Endothelial cell of umbilical vein (primary cell): ENCODE results near the gene AP5Z1. TPM values are rescaled to one million over a fixed set of nuclear protein-coding genes. Genes with fewer than 3 reads are reported as not detected.

Source experiments
- BruUV-seq: library from RNA; stranded (reverse); fragments of 400-500 nt; replicated peaks from 2 replicates; lab custom pipeline; 2021; lab: Mats Ljungman, UMichigan
- CTCF ChIA-PET: fragments of 300-600, 350-600 bp; sonication (Branson Sonifier 250); formaldehyde crosslinking; loops from one replicate; lab custom pipeline; 2021; ENCODE audit warnings: antibody characterized with exemption, inconsistent platforms; lab: Charles Lee
- POLR2A ChIA-PET: fragments of 300-600, 350-600 bp; sonication (Branson Sonifier 250); formaldehyde crosslinking; loops from one replicate; lab custom pipeline; 2021; ENCODE audit warnings: antibody characterized with exemption, inconsistent platforms; lab: Charles Lee
- DNase-seq: peaks from one replicate; pipeline ENCODE4 v3.0.0-alpha.2; 2011; ENCODE audit warnings: low read depth, low spot score
- FAIRE-seq: peaks from 2 replicates; lab custom pipeline; 2011; peaks lifted over from hg19 to GRCh38; lab: Jason Lieb, UNC
- H2AFZ ChIP-seq: 2 replicates; pipeline ENCODE4 v1.6.0; 2012; ENCODE audit warnings: low read depth, low read length, control low read depth, inconsistent platforms
- H3K27ac ChIP-seq: 2 replicates; pipeline ENCODE4 v1.5.1; 2011; ENCODE audit warnings: low read depth, mild to moderate bottlenecking, control low read depth, low read length, moderate library complexity; ENCODE audit not compliant: insufficient read depth
- H3K27me3 ChIP-seq, 2 experiments: 2 replicates each; pipeline versions ENCODE4 v1.6.0 to v1.6.1; 2011; ENCODE audit warnings: low read length in 2 of 2, mixed read lengths in 1 of 2; ENCODE audit not compliant: control insufficient read depth in 2 of 2, insufficient read depth in 2 of 2
- H3K36me3 ChIP-seq, 2 experiments: 2 replicates in 1 of 2; 3 replicates in 1 of 2; pipeline ENCODE4 v1.5.1; 2011; ENCODE audit warnings: low read length in 2 of 2, mild to moderate bottlenecking in 1 of 2, moderate library complexity in 1 of 2; ENCODE audit not compliant: control insufficient read depth in 2 of 2, insufficient read depth in 2 of 2; ENCODE audit errors: extremely low read depth in 1 of 2
- H3K4me1 ChIP-seq: 3 replicates; pipeline ENCODE4 v1.5.1; 2011; ENCODE audit warnings: mild to moderate bottlenecking, low read length; ENCODE audit not compliant: control insufficient read depth, insufficient read depth; ENCODE audit errors: extremely low read depth
- H3K4me2 ChIP-seq: 2 replicates; pipeline ENCODE4 v1.6.1; 2011; ENCODE audit warnings: low read length, control low read depth, mixed read lengths; ENCODE audit not compliant: insufficient read depth
- H3K4me3 ChIP-seq, 3 experiments: fragments of 200-600 bp in 1 of 3; sonication (generic), shearing (Covaris generic) in 1 of 3; replicated peaks in 1 of 3; 2 replicates each; pipeline ENCODE4 v1.5.1; 2011 to 2016; ENCODE audit warnings: control low read depth in 3 of 3, low read length in 3 of 3, mild to moderate bottlenecking in 2 of 3, inconsistent platforms in 1 of 3, low read depth in 1 of 3, moderate library complexity in 1 of 3; ENCODE audit not compliant: insufficient read depth in 1 of 3
- H3K79me2 ChIP-seq: 2 replicates; pipeline ENCODE4 v1.6.0; 2012; ENCODE audit warnings: low read length, inconsistent platforms; ENCODE audit not compliant: control insufficient read depth, insufficient read depth
- H3K9ac ChIP-seq: replicated peaks from 2 replicates; pipeline ENCODE3; 2011; ENCODE audit warnings: low read length, control low read depth; ENCODE audit not compliant: insufficient read depth; ENCODE audit errors: extremely low read depth
- H3K9me1 ChIP-seq: replicated peaks from 3 replicates; pipeline ENCODE4 v1.6.0; 2011; ENCODE audit warnings: mild to moderate bottlenecking, low read length; ENCODE audit not compliant: control insufficient read depth, insufficient read depth; ENCODE audit errors: extremely low read depth
- H3K9me3 ChIP-seq: replicated peaks from 2 replicates; pipeline ENCODE4 v1.5.1; 2012; ENCODE audit warnings: low read length, inconsistent platforms; ENCODE audit not compliant: control insufficient read depth, insufficient read depth
- H4K20me1 ChIP-seq: replicated peaks from 2 replicates; pipeline ENCODE3; 2011; ENCODE audit warnings: mild to moderate bottlenecking, low read length; ENCODE audit not compliant: control insufficient read depth, insufficient read depth; ENCODE audit errors: extremely low read depth
- EZH2 ChIP-seq: IDR thresholded peaks from 2 replicates; pipeline ENCODE4 v1.6.1; 2012; ENCODE audit warnings: borderline replicate concordance, low read depth, mild to moderate bottlenecking, moderate library complexity, low read length, inconsistent platforms; ENCODE audit not compliant: severe bottlenecking
- FOS ChIP-seq: IDR thresholded peaks from 2 replicates; pipeline ENCODE4 v1.6.1; 2011; ENCODE audit warnings: mild to moderate bottlenecking, low read length, moderate library complexity, borderline replicate concordance; ENCODE audit not compliant: insufficient read depth
- GATA2 ChIP-seq: IDR thresholded peaks from 2 replicates; pipeline ENCODE4 v1.7.0; 2011; ENCODE audit warnings: low read depth, mild to moderate bottlenecking, moderate library complexity, mixed read lengths, low read length; ENCODE audit not compliant: insufficient read length, insufficient read depth
- JUN ChIP-seq: IDR thresholded peaks from 2 replicates; pipeline ENCODE4 v1.6.1; 2011; ENCODE audit warnings: borderline replicate concordance, low read depth; ENCODE audit not compliant: insufficient read length, insufficient read depth
- MYC ChIP-seq: IDR thresholded peaks from one replicate; pipeline ENCODE4 v1.6.1; 2011; ENCODE audit warnings: mild to moderate bottlenecking, low read depth, low read length
- POLR2A ChIP-seq: IDR thresholded peaks from 2 replicates; pipeline ENCODE4 v1.6.1; 2012; ENCODE audit warnings: low read depth, mild to moderate bottlenecking, control low read depth, low read length
- POLR2AphosphoS5 ChIP-seq: IDR thresholded peaks from 2 replicates; pipeline ENCODE4 v1.6.1; 2012; ENCODE audit warnings: low read depth, mild to moderate bottlenecking, control low read depth, low read length, moderate library complexity; ENCODE audit not compliant: insufficient read depth
- dilution Hi-C: fragments of 300-500 bp; cut with MboI; formaldehyde crosslinking; loops from one replicate; pipeline ENCODE4 v1.15.0; 2019; ENCODE audit warnings: low sequenced_read_pairs; ENCODE audit not compliant: extremely low pct_ligation_motif_present
- intact Hi-C: fragments of 100-400 bp; cut with micrococcal nuclease; formaldehyde crosslinking; loops from one replicate; pipeline ENCODE4 v1.10.0; 2022
- polyA plus RNA-seq, 4 experiments: library from polyadenylated mRNA; depleted of rRNA in 3 of 4; stranded (reverse) in 3 of 4; unstranded in 1 of 4; fragments of >200 nt; gene quantifications; 2 replicates each; pipeline versions ENCODE4 v1.2.1 to v1.2.3, GENCODE V29; 2011 to 2012; ENCODE audit warnings: missing spikeins in 1 of 4
- total RNA-seq: library from RNA; stranded (reverse); gene quantifications from 2 replicates; pipeline ENCODE4 v1.2.3, GENCODE V29; 2021
- TF ChIP-seq, protein P1 (sequence below): IDR thresholded peaks from 2 replicates; pipeline ENCODE4 v1.6.1; 2011; ENCODE audit not compliant: insufficient read depth, insufficient read length
- TF ChIP-seq, protein P2 (sequence below), 2 donors: IDR thresholded peaks; 1 replicate in 1 of 2; 2 replicates in 1 of 2; pipeline ENCODE4 v1.5.1; 2011; ENCODE audit warnings: low read length in 2 of 2, mild to moderate bottlenecking in 2 of 2, moderate library complexity in 2 of 2, control low read depth in 1 of 2, inconsistent platforms in 1 of 2, low read depth in 1 of 2; ENCODE audit not compliant: insufficient read depth in 1 of 2; ENCODE audit errors: extremely low read depth in 1 of 2

AP5Z1 gene
- total and polyA plus RNA-seq, 2 donors (not counting 3 experiments of a cell fraction or from before 2014, with no cell fraction given) = 53.7 to 58.9 TPM

DNA sequence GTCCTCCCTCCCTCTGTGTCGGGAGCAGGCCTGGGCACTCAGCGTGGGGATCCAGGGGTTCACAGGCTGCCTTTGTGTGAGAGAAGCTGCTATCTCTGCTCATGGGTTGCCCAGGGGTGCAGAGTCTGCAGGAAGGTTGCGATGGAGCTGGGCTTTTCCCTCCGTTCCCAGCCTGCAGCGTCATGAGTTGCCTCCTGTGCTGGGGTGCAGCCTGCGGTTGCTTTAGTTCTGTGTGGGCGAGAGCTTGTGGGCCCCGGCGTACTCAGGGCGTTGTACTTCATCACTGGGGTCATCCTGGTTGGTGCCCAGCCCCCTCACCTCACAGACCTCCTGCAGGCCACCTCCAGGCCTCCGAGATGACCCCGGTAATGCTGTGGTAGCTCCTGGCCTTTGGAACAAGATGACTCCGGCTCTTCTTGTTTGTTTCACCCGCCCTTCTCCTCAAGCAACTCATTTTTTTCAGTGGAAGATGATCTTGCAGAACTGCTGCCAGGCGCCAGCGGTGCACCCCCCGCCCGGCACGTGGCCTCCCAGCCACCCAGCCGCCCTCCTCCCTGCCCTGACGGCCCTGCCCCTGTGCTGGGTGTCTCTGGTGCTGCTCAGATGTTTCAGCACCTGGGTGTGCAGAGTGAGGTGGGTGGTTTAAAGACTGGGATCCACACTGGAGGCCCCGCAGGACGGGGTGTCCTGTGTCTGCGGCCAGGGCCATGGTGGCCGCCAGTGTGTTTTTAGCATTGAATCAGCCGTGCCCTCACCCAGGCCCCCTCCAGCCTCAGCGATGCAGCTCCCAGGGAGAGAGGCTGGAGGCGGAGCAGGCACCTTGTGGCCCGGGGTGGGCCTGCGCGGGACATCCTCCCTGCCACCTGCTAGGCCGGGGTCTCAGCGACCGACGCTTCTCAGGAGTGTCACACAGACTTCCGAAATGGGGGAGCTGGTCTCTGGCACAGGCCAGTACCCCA lies 7.2 kb downstream of the AP5Z1 start:
- Histone ChIP-seq H3K79me2 (peaks cover 16% of the 10 kb centered on the region), H4K20me1 (peaks cover 2% of the 10 kb centered on the region), H3K9me1 (no peaks in the 10 kb centered on the region), H2AFZ (no peak overlapping the region), H3K9ac (no peak overlapping the region), H3K4me3 (no peak overlapping the region), H3K4me1 (no peaks in the 10 kb centered on the region), H3K4me2 (no peak overlapping the region), H3K27ac (no peak overlapping the region), H3K9me3 (no peaks in the 10 kb centered on the region), H3K27me3 (no peaks in the 10 kb centered on the region), H3K36me3 (peaks cover 18 to 46% of the 10 kb centered on the region in 2 experiments)
- DNase-seq = no peak
- POLR2A ChIA-PET = no interaction called here
- no peak for FAIRE-seq
- TF ChIP-seq GATA2 (no peak), JUN (no peak), POLR2A (no peak), MYC (no peak), POLR2AphosphoS5 (no peak), EZH2 (no peak), FOS (no peak)
- TF ChIP-seq, protein P1, sequence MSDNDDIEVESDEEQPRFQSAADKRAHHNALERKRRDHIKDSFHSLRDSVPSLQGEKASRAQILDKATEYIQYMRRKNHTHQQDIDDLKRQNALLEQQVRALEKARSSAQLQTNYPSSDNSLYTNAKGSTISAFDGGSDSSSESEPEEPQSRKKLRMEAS = no peak
- TF ChIP-seq, protein P2, sequence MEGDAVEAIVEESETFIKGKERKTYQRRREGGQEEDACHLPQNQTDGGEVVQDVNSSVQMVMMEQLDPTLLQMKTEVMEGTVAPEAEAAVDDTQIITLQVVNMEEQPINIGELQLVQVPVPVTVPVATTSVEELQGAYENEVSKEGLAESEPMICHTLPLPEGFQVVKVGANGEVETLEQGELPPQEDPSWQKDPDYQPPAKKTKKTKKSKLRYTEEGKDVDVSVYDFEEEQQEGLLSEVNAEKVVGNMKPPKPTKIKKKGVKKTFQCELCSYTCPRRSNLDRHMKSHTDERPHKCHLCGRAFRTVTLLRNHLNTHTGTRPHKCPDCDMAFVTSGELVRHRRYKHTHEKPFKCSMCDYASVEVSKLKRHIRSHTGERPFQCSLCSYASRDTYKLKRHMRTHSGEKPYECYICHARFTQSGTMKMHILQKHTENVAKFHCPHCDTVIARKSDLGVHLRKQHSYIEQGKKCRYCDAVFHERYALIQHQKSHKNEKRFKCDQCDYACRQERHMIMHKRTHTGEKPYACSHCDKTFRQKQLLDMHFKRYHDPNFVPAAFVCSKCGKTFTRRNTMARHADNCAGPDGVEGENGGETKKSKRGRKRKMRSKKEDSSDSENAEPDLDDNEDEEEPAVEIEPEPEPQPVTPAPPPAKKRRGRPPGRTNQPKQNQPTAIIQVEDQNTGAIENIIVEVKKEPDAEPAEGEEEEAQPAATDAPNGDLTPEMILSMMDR (IDR thresholded peaks at IDR 0.05; ENCODE audit: extremely low read depth in 1 of 2, insufficient read depth in 1 of 2, low read depth in 1 of 2, low read length in 2 of 2) = no peak
- dilution Hi-C loops = no loop called here
- intact Hi-C loops = no loop called here
- CTCF ChIA-PET = interaction anchor here (0.9 kb wide), 1 partner anchor 9 kb away, joined by 3 read pairs; no protein-coding TSS in a partner anchor
- no TSS peak for BruUV-seq
